Astrocyte (in vitro differentiated cells and primary cell): ENCODE data around the gene ZBTB18. TPM values are rescaled to one million over a fixed set of nuclear protein-coding genes. Genes with fewer than 3 reads are reported as not detected.

Source experiments
- DNase-seq: peaks from one replicate; pipeline ENCODE4 v3.0.0-alpha.2; 2010; ENCODE audit warnings: low read depth
- FAIRE-seq: peaks from 2 replicates; lab custom pipeline; 2011; peaks lifted over from hg19 to GRCh38; lab: Jason Lieb, UNC
- H2AFZ ChIP-seq: 2 replicates; pipeline ENCODE4 v1.6.0; 2012; ENCODE audit warnings: low read depth, low read length, inconsistent platforms
- H3K27ac ChIP-seq: 2 replicates; pipeline ENCODE4 v1.5.1; 2011; ENCODE audit warnings: low read depth, low read length, inconsistent platforms
- H3K27me3 ChIP-seq: 2 replicates; pipeline ENCODE4 v1.6.0; 2011; ENCODE audit warnings: low read length, inconsistent platforms; ENCODE audit not compliant: insufficient read depth
- H3K36me3 ChIP-seq: 2 replicates; pipeline ENCODE4 v1.5.1; 2011; ENCODE audit warnings: low read length, inconsistent platforms; ENCODE audit not compliant: insufficient read depth
- H3K4me1 ChIP-seq: 2 replicates; pipeline ENCODE4 v1.5.1; 2011; ENCODE audit warnings: low read length, inconsistent platforms; ENCODE audit not compliant: insufficient read depth
- H3K4me2 ChIP-seq: 2 replicates; pipeline ENCODE4 v1.6.0; 2012; ENCODE audit warnings: low read length, inconsistent platforms
- H3K4me3 ChIP-seq: 2 replicates; pipeline ENCODE4 v1.5.1; 2011; ENCODE audit warnings: low read depth, mild to moderate bottlenecking, low read length, inconsistent platforms; ENCODE audit not compliant: insufficient read depth
- H3K79me2 ChIP-seq: 2 replicates; pipeline ENCODE4 v1.6.0; 2012; ENCODE audit warnings: mild to moderate bottlenecking, low read length, inconsistent platforms; ENCODE audit not compliant: insufficient read depth
- H3K9ac ChIP-seq: 2 replicates; pipeline ENCODE4 v1.6.0; 2012; ENCODE audit warnings: mild to moderate bottlenecking, low read length, inconsistent platforms
- H3K9me3 ChIP-seq: 2 replicates; pipeline ENCODE4 v1.5.1; 2012; ENCODE audit warnings: low read depth, mild to moderate bottlenecking, low read length, inconsistent platforms; ENCODE audit not compliant: insufficient read depth
- H4K20me1 ChIP-seq: 2 replicates; pipeline ENCODE4 v1.6.0; 2012; ENCODE audit warnings: low read length, inconsistent platforms; ENCODE audit not compliant: insufficient read depth
- H3K27ac Mint-ChIP-seq: one replicate; pipeline ENCODE4 v1.8.0; 2021; ENCODE audit warnings: mild to moderate bottlenecking, mixed read lengths; ENCODE audit not compliant: unreplicated experiment
- H3K27me3 Mint-ChIP-seq: one replicate; pipeline ENCODE4 v1.8.0; 2021; ENCODE audit warnings: low read depth, mixed read lengths; ENCODE audit not compliant: unreplicated experiment
- H3K36me3 Mint-ChIP-seq: one replicate; pipeline ENCODE4 v1.8.0; 2021; ENCODE audit warnings: low read depth, mixed read lengths; ENCODE audit not compliant: unreplicated experiment
- H3K4me1 Mint-ChIP-seq: one replicate; pipeline ENCODE4 v1.8.0; 2021; ENCODE audit warnings: low read depth, mixed read lengths; ENCODE audit not compliant: unreplicated experiment
- H3K4me3 Mint-ChIP-seq: one replicate; pipeline ENCODE4 v1.8.0; 2021; ENCODE audit warnings: mild to moderate bottlenecking, moderate library complexity, mixed read lengths; ENCODE audit not compliant: unreplicated experiment
- H3K9me3 Mint-ChIP-seq: one replicate; pipeline ENCODE4 v1.8.0; 2021; ENCODE audit warnings: mild to moderate bottlenecking, mixed read lengths; ENCODE audit not compliant: unreplicated experiment
- EZH2 ChIP-seq: IDR thresholded peaks from 2 replicates; pipeline ENCODE4 v1.6.1; 2012; ENCODE audit warnings: mild to moderate bottlenecking, low read length, inconsistent platforms; ENCODE audit not compliant: insufficient read depth
- total RNA-seq: library from RNA; stranded (reverse); gene quantifications from 2 replicates; pipeline ENCODE4 v1.2.1, GENCODE V29; 2021
- TF ChIP-seq, protein P1 (sequence below): IDR thresholded peaks from 2 replicates; pipeline ENCODE4 v1.5.1; 2011; ENCODE audit warnings: low read depth, mild to moderate bottlenecking, inconsistent platforms, low read length, moderate library complexity; ENCODE audit not compliant: insufficient read depth

ZBTB18 gene
- total RNA-seq, 1 donor from 2014 or later, result 19.2 TPM

DNA sequence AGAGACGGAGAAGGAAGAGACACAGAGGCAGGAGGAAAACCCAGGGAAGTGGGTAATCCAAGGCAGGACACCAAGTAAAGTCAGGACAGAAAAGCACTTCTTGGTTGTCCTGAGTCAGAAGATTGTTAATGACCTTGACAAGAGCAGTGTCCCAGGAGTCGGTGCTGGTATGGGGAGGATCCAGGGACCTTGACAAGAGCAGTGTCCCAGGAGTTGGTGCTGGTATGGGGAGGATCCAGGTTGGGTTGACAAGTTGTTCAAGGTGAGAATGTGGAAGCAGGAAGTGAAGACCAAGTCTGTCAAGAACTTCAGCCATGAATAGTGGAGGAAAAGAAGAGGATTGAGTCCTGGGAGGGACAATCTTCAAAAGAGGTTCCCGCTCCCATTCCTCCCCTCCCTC is 31.9 kb downstream of the ZBTB18 start:
- Mint-ChIP-seq H3K27ac (no peak overlapping the region), H3K9me3 (peaks cover 19% of the 10 kb centered on the region), H3K4me3 (no peak overlapping the region), H3K4me1 (no peaks in the 10 kb centered on the region), H3K27me3 (peaks cover 45% of the 10 kb centered on the region), H3K36me3 (peaks cover 1% of the 10 kb centered on the region)
- H3K79me2 ChIP-seq, result no peaks in the 10 kb centered on the region
- no peak for TF ChIP-seq EZH2
- TF ChIP-seq, protein P1, sequence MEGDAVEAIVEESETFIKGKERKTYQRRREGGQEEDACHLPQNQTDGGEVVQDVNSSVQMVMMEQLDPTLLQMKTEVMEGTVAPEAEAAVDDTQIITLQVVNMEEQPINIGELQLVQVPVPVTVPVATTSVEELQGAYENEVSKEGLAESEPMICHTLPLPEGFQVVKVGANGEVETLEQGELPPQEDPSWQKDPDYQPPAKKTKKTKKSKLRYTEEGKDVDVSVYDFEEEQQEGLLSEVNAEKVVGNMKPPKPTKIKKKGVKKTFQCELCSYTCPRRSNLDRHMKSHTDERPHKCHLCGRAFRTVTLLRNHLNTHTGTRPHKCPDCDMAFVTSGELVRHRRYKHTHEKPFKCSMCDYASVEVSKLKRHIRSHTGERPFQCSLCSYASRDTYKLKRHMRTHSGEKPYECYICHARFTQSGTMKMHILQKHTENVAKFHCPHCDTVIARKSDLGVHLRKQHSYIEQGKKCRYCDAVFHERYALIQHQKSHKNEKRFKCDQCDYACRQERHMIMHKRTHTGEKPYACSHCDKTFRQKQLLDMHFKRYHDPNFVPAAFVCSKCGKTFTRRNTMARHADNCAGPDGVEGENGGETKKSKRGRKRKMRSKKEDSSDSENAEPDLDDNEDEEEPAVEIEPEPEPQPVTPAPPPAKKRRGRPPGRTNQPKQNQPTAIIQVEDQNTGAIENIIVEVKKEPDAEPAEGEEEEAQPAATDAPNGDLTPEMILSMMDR, result no peak
- H3K4me3 ChIP-seq, result no peak overlapping the region
- DNase-seq (no peak), FAIRE-seq (no peak)
- no peak overlapping the region for H3K27ac ChIP-seq
- no peaks in the 10 kb centered on the region for H3K4me1 ChIP-seq
- no peaks in the 10 kb centered on the region for H3K36me3 ChIP-seq
- no peaks in the 10 kb centered on the region for H4K20me1 ChIP-seq
- H3K9me3 ChIP-seq, result no peaks in the 10 kb centered on the region
- no peak overlapping the region for H2AFZ ChIP-seq
- H3K27me3 ChIP-seq, result peaks cover 6% of the 10 kb centered on the region
- H3K9ac ChIP-seq, result no peak overlapping the region
- no peak overlapping the region for H3K4me2 ChIP-seq

DNA sequence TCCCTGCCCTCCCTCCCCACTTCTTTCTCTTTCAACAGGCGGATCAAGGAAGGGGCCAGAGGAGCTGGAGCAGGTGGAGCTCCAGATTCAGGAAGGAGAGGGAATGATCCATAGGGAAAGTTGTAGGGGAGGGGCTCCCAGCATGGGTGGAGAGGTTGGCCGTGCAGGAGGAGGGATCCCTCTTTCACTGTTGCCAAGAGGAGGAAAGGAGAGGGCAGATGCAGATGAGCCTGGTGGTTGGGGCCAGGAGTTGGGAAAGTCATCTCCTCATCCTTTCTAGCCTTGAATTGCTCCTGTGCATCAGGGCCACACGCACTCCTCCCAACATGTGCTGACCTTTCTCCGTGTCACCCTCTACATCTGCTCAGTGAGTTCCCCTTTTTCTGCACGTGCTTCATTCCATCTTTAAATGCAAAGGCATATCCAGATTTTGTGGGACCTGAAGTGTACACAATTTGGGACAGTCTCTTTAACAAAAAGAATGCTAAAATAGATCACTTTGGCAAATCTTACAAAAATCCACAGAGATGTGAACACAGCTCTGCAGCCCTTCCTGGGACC is 32.4 kb downstream of the ZBTB18 start:
- Histone ChIP-seq H4K20me1 (no peaks in the 10 kb centered on the region), H2AFZ (no peak overlapping the region), H3K27ac (no peak overlapping the region), H3K27me3 (peaks cover 6% of the 10 kb centered on the region), H3K9ac (no peak overlapping the region), H3K4me1 (no peaks in the 10 kb centered on the region), H3K36me3 (no peaks in the 10 kb centered on the region), H3K4me3 (no peak overlapping the region), H3K4me2 (no peak overlapping the region), H3K9me3 (no peaks in the 10 kb centered on the region), H3K79me2 (no peaks in the 10 kb centered on the region)
- Mint-ChIP-seq H3K27ac (no peak overlapping the region), H3K9me3 (peaks cover 19% of the 10 kb centered on the region), H3K4me3 (no peak overlapping the region), H3K36me3 (peaks cover 1% of the 10 kb centered on the region), H3K27me3 (peaks cover 47% of the 10 kb centered on the region), H3K4me1 (no peaks in the 10 kb centered on the region)
- TF ChIP-seq, protein P1, result no peak
- TF ChIP-seq EZH2, result no peak
- no peak for FAIRE-seq
- no peak for DNase-seq

DNA sequence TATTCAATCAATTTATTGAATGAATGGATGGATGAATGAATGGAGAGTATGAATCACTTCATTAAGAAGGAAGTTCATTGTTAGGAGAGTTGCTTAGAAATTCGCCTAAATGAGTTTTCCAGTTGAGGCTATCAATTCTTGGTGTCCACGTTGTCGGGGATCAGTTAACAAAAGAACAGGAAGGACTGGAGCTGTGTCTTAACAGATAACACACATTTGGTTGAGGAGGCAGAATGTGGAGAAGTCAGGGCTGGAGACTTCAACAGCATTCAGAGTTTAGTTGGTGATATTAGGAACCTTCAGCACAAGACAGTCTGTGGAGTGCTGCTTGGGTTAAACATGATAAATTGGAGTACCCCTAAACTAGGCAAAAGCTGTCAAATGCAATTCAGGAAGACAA is 33.7 kb downstream of the ZBTB18 start:
- Mint-ChIP-seq H3K36me3 (peaks cover 1% of the 10 kb centered on the region), H3K27ac (no peak overlapping the region), H3K9me3 (peaks cover 19% of the 10 kb centered on the region), H3K4me3 (no peak overlapping the region), H3K4me1 (no peaks in the 10 kb centered on the region), H3K27me3 (peaks cover 43% of the 10 kb centered on the region)
- DNase-seq, result no peak
- Histone ChIP-seq H3K27me3 (peaks cover 6% of the 10 kb centered on the region), H3K4me2 (no peak overlapping the region), H3K4me3 (no peak overlapping the region), H3K9ac (no peak overlapping the region), H3K9me3 (no peaks in the 10 kb centered on the region), H3K36me3 (no peaks in the 10 kb centered on the region), H2AFZ (no peak overlapping the region), H3K4me1 (no peaks in the 10 kb centered on the region), H3K27ac (no peak overlapping the region), H4K20me1 (no peaks in the 10 kb centered on the region), H3K79me2 (no peaks in the 10 kb centered on the region)
- FAIRE-seq, result no peak
- TF ChIP-seq EZH2, result no peak
- TF ChIP-seq, protein P1, result no peak
